GM18858 (cell line): ENCODE measurements around the gene ELOA.
"Not testable (repeated sequence)": the region's sequence is repeated elsewhere in the genome, so short reads cannot be mapped to it uniquely, and the experiment has no call there.

Experiments used
- ATAC-seq: cut with Tn5 transposase; IDR thresholded peaks from one replicate; pipeline ENCODE4 v1.9.1; 2021; ENCODE audit not compliant: unreplicated experiment

The ELOA gene

GRCh38 chr1:23783141-23783540 lies 39.9 kb downstream of the ELOA start:
- ATAC-seq: not testable (repeated sequence)

DNA sequence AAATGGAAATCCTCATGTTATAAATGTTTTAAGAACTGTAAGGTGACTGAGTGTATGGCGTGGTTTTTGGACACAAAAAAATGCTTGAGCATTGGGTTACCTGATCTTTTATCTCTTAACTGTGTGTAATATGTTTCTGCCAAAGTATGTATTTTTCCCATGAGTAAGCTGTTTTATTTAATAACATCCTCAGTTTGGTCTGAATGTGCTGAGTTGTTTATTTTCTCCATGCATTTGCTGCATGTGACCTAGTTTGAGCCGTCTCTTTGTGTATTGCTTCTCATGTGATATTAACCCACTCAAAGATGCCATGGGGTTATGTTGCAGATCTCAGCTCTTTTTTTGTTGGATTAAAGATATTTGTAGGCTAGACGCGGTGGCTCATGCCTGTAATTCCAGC lies 41.6 kb downstream of the ELOA start:
- no peak for ATAC-seq

GRCh38 chr1:23787701-23788100 lies 44.4 kb downstream of the ELOA start:
- ATAC-seq: no peak

- no peak for ATAC-seq
Observed at GRCh38 chr1:23788695-23789094, 45.4 kb downstream of the ELOA start.

DNA sequence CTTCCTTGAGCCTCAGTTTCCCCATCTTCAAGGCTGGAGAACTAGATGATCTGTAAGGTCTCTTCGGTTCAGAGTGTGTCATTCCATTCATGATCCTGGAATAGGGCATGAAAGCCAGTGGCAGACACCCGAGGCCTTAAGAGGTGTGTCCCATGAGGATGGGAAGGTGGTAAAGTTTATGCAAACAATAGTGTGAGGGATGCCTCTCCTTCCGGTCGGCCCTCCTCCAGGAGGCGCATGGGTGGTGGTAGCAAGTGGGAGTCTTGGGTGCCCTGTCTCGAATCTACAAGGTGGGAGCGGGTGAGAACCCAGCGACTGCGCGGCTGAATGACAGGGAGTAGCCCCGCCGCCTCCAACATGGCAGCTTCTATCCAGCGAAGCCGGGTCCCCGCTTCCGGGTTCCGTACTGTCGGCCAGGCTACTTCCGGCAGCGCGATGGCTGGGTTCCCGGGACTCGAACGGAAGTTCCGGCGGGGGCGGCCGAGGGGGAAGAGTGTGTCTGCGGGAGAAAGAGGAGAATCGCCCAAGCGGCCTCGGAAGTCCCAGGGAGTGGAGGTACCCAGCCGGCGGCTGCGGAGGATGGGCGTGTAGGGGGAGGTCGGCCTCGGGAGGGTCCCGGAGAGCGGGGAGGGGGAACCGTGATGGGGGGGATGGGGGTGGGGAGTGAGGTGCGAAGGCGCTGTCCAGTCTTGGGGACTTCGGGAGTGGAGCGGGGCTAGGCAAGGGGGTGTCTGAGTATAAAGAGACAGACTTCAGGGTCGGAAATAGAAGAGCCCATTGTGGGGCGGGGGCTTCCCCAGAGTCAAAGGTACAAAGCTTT lies 47.6 kb downstream of the ELOA start, which contains the start of gene LYPLA2:
LYPLA2 (plus strand) TSS at position 450 of the 820 bp plus-strand sequence. CDS start 1,538 bp downstream, outside the sequence.
- peak; percentile 56 for ATAC-seq

DNA sequence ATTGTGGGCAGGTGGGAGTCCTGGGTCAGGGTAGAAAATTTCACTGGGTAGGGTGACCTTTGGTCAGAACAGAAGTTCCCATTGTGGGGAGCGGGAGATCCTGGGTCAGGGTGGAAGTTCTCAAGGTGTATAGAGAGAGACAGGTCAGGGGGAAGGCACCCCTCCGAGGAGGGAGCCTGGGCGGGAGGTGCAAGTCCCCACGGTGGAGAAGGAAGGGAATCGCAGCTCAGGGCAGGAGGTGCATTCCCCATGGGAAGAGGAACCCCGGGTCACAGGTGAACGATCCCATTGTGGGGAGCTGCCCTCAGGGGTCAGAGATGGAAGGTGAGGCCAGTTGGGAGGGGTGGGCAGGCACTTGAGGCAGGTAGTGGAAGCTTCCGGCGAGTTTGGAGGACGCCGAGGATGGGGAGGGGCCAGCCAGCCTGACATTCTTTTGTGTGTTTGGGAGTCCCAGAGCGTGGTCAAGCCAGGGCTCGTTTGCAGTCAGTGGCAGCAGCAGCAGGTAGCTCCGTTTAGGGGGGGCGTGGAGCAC lies 48.3 kb downstream of the ELOA start:
- no peak for ATAC-seq

GRCh38 chr1:23792151-23792945 lies 49.1 kb downstream of the ELOA start:
- no peak for ATAC-seq

DNA sequence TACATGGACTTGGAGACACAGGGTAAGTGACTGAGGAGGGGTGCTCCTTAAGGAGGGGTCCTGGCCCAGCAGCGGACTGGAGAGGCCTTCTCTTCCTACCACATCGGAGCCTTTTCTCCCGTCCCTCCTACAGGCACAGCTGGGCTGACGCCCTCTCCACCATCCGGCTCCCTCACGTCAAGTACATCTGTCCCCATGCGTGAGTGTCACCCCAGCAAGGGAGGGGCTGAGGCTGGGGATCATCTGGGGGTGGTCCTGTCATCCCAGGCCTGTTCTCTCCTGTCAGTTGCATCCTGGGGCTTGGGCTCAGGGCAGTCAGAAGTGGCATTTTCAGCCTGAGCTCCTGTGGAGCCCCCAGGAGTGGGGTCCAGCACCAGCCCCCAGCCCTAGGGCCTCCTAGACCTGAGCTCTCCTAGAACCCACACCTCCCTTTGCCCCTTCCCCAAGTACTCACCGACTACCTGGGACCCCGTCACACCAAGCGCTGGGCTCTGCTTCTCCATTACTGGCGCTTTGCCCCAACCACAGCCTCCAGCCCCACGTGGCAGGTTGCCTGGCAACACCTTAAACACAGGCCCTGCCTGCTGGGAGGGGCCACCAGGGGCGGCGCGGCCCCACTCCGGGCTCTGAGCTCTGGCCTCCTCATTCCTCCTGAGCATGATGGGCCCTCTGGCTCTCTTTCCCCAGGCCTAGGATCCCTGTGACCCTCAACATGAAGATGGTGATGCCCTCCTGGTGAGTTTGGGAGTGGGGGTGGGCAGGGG lies 49.9 kb downstream of the ELOA start:
- no peak for ATAC-seq

DNA sequence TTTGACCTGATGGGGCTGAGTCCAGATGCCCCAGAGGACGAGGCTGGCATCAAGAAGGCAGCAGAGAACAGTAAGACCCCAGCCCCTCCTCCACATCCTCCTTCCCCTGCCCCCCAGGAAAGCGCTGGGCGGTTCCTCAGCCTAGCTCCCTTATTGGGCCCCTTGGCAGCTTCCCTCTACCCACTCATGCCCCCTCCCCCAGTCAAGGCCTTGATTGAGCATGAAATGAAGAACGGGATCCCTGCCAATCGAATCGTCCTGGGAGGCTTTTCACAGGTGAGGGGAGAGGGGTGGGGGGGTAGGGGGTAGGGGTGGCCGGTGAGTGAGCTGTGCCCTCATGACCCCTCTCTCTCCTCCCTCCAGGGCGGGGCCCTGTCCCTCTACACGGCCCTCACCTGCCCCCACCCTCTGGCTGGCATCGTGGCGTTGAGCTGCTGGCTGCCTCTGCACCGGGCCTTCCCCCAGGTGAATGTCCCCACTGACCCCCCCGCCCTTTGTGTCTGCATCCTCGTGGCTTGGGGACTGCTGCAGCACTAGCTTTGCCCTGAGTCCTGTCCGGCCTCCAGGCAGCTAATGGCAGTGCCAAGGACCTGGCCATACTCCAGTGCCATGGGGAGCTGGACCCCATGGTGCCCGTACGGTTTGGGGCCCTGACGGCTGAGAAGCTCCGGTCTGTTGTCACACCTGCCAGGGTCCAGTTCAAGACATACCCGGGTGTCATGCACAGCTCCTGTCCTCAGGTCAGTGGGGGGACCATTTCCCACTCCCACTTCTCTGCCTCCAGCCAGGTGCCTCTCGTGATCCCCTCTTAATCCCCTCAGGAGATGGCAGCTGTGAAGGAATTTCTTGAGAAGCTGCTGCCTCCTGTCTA lies 50.8 kb downstream of the ELOA start:
- no peak for ATAC-seq

DNA sequence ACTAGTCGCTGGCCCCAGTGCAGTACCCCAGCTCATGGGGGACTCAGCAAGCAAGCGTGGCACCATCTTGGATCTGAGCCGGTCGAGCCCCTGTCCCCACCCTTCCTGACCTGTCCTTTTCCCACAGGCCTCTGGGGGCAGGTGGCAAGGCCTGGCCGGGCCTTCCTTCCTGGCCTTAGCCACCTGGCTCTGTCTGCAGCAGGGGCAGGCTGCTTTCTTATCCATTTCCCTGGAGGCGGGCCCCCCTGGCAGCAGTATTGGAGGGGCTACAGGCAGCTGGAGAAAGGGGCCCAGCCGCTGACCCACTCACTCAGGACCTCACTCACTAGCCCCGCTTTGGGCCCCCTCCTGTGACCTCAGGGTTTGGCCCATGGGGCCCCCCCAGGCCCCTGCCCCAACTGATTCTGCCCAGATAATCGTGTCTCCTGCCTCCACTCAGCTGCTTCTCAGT lies 51.5 kb downstream of the ELOA start:
- ATAC-seq: not testable (repeated sequence)

GRCh38 chr1:23795676-23796465 lies 52.6 kb downstream of the ELOA start:
- ATAC-seq: no peak

DNA sequence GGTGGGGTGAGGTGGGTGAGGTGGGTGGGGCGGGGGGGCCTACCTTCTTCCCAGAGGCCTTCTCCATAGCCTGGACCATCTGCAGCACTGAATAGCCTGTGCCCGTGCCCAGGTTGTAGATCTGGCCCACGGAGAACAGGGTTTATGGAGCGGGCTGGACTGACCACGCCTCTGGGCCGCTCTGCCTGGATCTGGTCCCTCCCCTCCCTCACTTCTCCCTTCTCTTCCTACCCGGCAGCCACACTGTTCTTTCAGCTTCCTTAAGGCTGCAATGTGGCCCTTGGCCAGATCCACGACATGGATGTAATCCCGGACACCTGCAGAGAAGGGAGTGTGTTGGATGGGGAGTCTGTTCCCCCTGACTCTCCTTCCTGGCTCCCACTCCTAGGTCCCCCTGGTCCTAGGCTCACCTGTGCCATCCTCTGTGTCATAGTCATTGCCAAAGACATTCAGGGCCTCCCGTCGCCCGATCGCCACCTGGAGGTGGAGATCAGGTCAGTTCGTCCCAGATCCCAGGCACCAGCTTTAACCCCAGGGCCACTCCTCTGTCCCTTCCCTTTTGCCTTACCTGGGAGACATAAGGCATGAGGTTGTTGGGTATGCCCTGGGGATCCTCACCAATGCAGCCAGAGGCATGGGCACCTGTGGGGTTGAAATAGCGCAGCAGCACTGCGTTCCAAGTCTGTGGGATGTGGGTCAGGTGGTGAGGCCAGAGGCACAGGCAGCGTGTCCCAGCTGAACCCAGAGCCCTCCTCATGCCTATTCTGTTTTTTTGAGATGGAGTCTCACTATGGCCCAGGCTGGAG lies 53.4 kb downstream of the ELOA start:
- ATAC-seq: no peak

DNA sequence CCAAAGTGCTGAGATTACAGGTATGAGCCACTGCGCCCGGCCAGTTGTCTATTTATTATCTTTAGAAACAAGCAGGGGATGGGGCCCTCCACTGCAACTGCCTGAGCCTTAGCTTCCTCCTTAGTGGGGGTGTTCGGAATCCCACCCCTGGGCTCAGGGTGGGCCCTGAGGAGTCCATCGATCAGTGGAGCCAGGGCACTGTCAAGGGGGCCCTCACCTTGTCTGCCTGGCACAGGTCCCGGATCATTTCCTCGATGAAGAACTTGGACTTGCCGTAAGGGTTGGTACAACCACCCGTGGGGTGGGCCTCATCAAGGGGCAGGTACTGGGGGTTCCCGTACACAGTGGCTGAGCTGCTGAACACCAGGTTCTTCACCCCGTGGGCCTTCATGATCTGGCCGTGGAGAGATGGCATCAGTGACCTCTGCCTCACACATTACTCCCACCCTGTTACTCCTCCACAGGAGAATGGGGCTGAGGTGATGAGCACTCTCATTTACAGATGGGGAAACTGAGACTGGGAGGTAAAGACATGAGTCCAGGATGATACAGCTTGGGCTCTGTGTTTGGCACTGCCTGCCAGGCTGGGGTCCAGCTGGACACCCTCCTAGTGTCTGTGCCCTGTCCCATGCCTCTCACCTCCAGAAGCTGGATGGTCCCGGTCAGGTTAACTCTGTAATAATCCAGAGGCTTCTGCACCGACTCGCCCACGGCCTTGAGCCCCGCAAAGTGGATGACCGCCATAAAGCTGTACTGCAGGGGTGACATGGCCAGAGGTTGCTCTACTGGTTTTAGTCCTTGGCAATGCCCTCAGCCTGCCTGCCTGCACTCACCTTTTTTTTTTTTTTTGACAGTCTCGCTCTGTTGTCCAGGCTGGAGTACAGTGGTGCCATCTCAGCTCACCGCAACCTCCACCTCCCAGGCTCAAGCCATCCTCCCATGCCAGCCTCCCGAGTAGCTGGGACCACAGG lies 54.5 kb downstream of the ELOA start:
- no peak for ATAC-seq

DNA sequence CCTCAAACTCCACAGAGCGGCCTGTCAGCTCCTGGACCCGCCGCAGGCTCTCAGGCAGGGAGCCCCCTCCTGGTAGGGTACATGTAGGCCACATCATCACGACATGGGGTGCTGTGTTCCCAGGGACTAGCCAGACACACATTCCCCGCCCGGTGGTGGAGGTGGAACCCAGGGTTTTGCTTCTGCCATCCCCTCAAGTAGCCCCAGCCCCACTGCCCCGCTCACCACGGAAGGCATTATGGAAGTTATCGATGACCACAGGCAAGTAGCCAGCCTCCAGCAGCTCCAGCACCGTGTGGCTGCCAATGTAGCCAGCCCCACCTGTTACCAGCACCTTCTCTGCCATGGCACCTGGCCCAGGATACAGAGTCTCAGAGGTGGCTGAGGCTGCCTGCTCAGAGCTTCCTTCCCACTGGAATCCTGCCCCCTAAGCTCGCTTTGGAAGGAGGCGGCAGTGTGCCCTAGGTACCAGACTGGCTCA lies 55.4 kb downstream of the ELOA start:
- ATAC-seq: no peak

DNA sequence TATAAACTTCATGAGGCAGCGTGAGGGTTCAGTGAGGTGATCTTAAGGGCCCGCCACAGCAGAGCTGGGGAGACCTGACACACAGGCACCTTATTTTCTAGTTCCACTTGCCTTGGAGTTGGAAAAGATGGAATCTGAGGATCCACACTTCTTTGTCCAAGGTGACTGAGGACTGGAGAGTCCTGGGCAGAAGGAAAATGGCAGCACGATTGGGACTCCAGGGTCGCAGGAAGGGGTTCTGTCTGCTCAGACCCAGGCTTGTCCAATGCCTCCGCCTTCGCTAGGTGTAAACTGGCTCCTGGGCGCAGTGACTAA lies 55.9 kb downstream of the ELOA start:
- ATAC-seq: no peak

DNA sequence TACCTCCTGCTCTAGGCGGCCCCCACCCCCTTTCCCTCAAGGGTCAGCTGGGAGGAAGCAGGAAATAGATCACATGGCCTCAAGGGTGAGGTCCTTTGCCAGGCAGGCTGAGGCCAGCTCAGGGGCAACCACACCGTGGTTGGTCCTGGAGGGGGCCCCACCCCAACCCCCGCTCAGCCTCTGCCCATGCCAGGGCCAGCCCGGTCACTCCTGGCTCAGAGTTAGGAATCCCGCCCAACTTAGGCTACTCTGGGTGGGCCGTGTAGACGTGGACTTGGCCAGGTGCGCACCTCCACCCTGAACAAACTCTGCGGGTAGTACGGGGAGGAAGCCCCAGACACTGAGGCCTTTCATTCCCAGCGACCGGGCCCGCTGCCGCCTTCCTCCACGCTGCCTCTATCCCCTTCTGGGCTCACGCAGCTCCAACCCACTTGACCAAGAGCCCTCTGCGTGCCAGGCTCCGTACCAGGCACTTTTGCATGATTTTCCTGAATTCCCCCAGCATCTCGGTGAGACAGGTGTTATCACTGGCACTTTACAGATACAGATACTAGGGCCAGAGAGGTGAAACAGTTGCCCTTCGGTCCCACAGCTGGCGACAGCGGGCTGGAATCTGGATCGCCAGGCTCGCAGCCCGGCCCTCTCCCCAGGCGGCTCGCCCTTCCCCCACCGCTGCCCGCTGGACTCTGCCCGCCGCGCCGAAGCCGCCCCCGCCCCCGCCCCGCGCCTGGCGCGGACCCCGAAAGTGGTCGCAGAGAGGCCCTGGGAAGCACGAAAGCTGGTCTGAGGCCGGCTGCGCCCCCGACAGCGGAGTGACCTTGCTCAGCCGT lies 56.5 kb downstream of the ELOA start:
- no peak for ATAC-seq
